ENCODE measurements around the gene STARD3. TPM values are rescaled to one million over a fixed set of nuclear protein-coding genes. Genes with fewer than 3 reads are reported as not detected.

STARD3 gene
- total RNA-seq, 6 experiments from 2014 or later = 24.3 to 49.8 (median 28.0) TPM

- ATAC-seq = no peak
- 63% methylated on average over 4 of the region's 8 CpGs for WGBS (ENCODE audit: insufficient coverage, low coverage, low lambda C conversion rate, missing lambda C conversion rate)
- no peak for DNase-seq
- Histone ChIP-seq H3K27me3 (no peaks in the 10 kb centered on the region), H3K4me3 (no peak overlapping the region), H3K36me3 (no peaks in the 10 kb centered on the region), H3K27ac (no peak overlapping the region), H3K9me3 (no peaks in the 10 kb centered on the region), H3K4me1 (peaks cover 0 to 7% (median 0%) of the 10 kb centered on the region in 4 donors)
- TF ChIP-seq POLR2A (IDR thresholded peaks at IDR 0.05) (no peak), CTCF (IDR thresholded peaks at IDR 0.05) (no peak)
- intact Hi-C loops (cut with DNase I) = no loop called here
Measured at GRCh38 chr17:39651923-39652586, 15.1 kb downstream of the STARD3 start.

- H3K36me3 ChIP-seq = no peaks in the 10 kb centered on the region
- H3K27ac ChIP-seq = no peak overlapping the region
- 54% methylated on average over 5 of the region's 7 CpGs for WGBS (ENCODE audit: insufficient coverage, low coverage, low lambda C conversion rate, missing lambda C conversion rate)
- DNase-seq (no peak), ATAC-seq (peak in 2 of 4 donors; percentile 24 to 31)
- intact Hi-C loops (cut with DNase I) = no loop called here
- TF ChIP-seq CTCF (IDR thresholded peaks at IDR 0.05) (no peak), POLR2A (IDR thresholded peaks at IDR 0.05) (no peak)
- H3K9me3 ChIP-seq = no peaks in the 10 kb centered on the region
- no peak overlapping the region for H3K4me3 ChIP-seq
- peaks cover 0 to 7% (median 0%) of the 10 kb centered on the region in 4 donors for H3K4me1 ChIP-seq
- no peaks in the 10 kb centered on the region for H3K27me3 ChIP-seq
Measured at GRCh38 chr17:39652587-39653315, 15.8 kb downstream of the STARD3 start.

- DNase-seq (no peak), ATAC-seq (peak in 1 of 4 donors; percentile 11)
- Histone ChIP-seq H3K4me1 (peaks cover 0 to 7% (median 0%) of the 10 kb centered on the region in 4 donors), H3K4me3 (no peak overlapping the region), H3K27me3 (no peaks in the 10 kb centered on the region), H3K27ac (no peak overlapping the region), H3K36me3 (no peaks in the 10 kb centered on the region), H3K9me3 (no peaks in the 10 kb centered on the region)
- 70% methylated on average over 5 of the region's 12 CpGs for WGBS (ENCODE audit: insufficient coverage, low coverage, low lambda C conversion rate, missing lambda C conversion rate)
- no peak for TF ChIP-seq CTCF (IDR thresholded peaks at IDR 0.05)
- no peak for TF ChIP-seq POLR2A (IDR thresholded peaks at IDR 0.05)
- intact Hi-C loops (cut with DNase I) = no loop called here
Measured at GRCh38 chr17:39653316-39653661, 16.3 kb downstream of the STARD3 start.

- Histone ChIP-seq H3K27me3 (no peaks in the 10 kb centered on the region), H3K27ac (no peak overlapping the region), H3K4me3 (no peak overlapping the region), H3K9me3 (no peaks in the 10 kb centered on the region), H3K36me3 (no peaks in the 10 kb centered on the region), H3K4me1 (peaks cover 0 to 7% (median 0%) of the 10 kb centered on the region in 4 donors)
- 58% methylated on average over 14 of the region's 14 CpGs for WGBS (ENCODE audit: insufficient coverage, low coverage, low lambda C conversion rate, missing lambda C conversion rate)
- DNase-seq (peak in 1 of 3 donors; percentile 66), ATAC-seq (peak; percentile 54 to 80 (median 70))
- peak; percentile 62 to 89 (median 72) for TF ChIP-seq CTCF (IDR thresholded peaks at IDR 0.05)
- no peak for TF ChIP-seq POLR2A (IDR thresholded peaks at IDR 0.05)
- intact Hi-C loops (cut with DNase I) = no loop called here
Measured at GRCh38 chr17:39653662-39654331, 16.9 kb downstream of the STARD3 start.

Measured in right lobe of liver (tissue), 6 donors.